ENCODE measurements around the gene CCDC88A. TPM values are rescaled to one million over a fixed set of nuclear protein-coding genes. Genes with fewer than 3 reads are reported as not detected.

Gene CCDC88A
- total RNA-seq, 1 experiment from 2014 or later, result 134 TPM

DNA sequence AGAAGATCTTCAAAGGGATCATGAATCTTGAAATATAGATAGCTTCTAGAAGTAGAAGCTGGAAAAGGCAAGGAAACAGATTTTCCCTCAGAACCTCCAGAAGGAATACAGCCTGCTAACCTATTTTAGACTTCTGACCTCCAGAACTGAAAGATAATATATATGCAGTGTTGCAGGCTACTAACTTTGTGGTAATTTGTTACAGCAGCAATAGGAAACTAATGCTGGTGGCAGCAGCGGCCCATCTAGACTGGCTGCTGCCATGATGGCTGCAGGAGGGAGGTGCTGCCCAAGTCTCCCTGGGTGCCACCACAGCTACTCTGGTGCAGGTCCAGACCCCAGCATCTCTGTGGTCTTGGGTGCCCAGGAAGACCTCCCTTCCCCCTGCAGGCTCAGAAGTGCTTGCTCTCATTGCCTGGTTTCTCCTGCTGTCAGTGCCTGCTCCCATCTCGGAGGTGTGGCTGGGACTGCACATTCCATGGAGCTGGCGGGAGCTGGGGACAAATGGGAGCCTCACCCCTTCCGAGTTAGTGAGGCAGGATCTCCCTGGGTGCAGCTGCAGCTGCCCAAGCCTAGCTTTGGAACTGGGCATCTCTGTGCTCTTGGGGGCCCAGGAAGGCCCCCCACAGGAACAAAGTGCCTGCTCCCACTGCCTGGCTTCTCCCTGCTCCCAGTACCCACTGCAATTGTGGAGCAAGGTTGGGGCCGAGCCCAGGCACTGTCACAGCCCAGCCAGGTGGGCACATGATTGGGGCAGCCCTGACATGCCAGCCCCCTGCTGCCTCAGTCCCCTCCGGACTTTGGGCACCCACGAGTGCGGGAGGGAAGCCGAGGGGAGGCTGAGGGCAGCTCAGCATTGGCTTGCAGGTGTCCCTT is 18.1 kb upstream of the CCDC88A start:
- Histone ChIP-seq H3K4me3 (no peak overlapping the region), H3K36me3 (no peaks in the 10 kb centered on the region), H3K4me1 (no peaks in the 10 kb centered on the region), H3K27ac (no peak overlapping the region), H3K27me3 (no peaks in the 10 kb centered on the region), H3K9me3 (replicated peaks) (0 out of 2 replicates have a peak, but pooled peaks cover 3% of the 10 kb centered on the region)
- DNase-seq, result no peak

DNA sequence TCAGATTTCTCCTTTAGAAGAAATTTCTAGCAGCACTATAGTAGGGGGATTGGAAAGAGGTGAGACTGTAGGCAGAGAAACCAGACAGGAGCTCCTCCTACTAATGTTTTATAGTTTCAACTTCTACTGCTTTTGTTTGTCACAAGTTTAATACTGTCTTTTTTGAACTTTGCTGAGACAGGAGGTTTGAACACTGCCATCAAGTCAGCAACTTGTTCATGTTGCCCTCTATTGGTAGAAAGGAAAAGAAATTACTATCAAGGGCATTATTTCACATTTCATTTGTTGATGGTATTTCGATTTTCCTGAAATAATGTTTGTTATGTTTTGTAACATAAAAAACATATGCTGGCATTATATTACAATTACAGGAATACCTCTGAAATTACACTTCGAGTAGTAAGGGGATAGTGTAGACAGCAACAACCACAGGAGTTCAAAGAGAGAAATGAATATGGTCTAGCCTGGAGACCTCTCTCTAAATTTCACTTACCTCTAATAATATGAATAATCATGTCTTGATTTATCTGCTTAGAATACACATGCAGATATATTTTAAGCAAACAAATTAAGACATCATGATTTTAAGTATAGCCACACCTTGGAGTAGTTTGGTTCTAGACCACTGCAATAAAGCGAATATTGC is 12.4 kb upstream of the CCDC88A start:
- Histone ChIP-seq H3K27me3 (no peaks in the 10 kb centered on the region), H3K27ac (no peak overlapping the region), H3K4me3 (no peak overlapping the region), H3K4me1 (peaks cover 17% of the 10 kb centered on the region), H3K36me3 (no peaks in the 10 kb centered on the region), H3K9me3 (replicated peaks) (no peaks in the 10 kb centered on the region)
- DNase-seq, result peak in 1 of 2 experiments; percentile 47

DNA sequence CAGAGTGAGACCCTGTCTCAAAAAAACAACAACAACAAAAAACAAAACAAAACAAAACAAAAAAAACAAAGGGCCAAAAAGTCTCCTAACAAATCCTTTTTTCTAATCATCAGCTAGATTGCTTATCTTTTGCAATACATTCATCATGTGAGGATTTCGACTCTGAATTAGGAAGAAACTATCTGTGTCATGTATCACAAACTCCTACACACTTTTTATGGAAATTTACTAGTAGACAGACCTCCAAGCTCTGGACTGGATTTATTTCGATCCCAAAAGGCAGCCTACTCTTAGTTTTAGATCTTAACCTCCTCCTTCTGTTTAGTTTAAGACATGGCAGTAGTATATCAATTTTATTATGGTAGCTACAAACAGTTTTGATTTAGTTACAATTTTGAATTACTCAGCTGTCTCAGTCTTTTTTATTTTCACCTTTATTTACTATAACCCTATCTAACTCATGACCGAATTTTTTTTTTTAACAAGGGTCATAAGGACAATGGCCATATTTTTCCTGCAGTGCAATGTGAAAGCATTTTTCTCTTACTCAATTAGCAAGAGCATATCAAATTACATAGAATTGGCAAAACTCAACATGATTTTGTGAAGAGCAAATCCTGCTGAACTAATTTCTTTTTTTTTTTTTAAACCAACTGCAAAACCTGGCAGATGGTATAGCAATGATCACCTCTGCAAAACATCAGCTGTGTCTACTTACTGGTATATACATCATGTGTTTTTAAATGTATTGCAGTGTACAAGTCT is 10.7 kb upstream of the CCDC88A start:
- Histone ChIP-seq H3K27ac (peak overlapping the region; percentile 5; the same call in 1 of the 2 replicates), H3K36me3 (no peaks in the 10 kb centered on the region), H3K4me1 (peaks cover 17% of the 10 kb centered on the region), H3K27me3 (no peaks in the 10 kb centered on the region), H3K4me3 (no peak overlapping the region), H3K9me3 (replicated peaks) (no peaks in the 10 kb centered on the region)
- DNase-seq, result peak in 1 of 2 experiments; percentile 68

DNA sequence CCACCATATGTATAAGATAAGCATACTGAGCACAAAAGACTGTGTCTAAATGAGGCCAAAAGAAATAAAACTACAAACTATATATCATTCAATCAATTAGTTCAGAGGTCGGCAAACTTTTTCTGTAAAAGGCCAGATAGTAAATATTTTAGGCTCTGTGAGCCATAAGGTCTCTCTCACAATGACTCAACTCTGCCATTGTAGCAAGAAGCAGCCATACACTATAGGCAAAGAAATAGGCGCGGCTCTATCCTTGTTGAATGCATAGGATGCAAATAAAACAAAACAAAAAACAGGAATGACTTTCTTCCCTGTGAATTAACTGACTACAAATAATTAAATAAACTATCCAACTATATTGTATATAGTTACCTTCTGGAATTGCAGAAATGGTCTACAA is 8.6 kb upstream of the CCDC88A start:
- no peaks in the 10 kb centered on the region for H3K36me3 ChIP-seq
- H3K27ac ChIP-seq, result no peak overlapping the region
- no peak for DNase-seq
- H3K27me3 ChIP-seq, result no peaks in the 10 kb centered on the region
- peaks cover 17% of the 10 kb centered on the region for H3K4me1 ChIP-seq
- no peaks in the 10 kb centered on the region for H3K9me3 ChIP-seq (replicated peaks)
- no peak overlapping the region for H3K4me3 ChIP-seq

DNA sequence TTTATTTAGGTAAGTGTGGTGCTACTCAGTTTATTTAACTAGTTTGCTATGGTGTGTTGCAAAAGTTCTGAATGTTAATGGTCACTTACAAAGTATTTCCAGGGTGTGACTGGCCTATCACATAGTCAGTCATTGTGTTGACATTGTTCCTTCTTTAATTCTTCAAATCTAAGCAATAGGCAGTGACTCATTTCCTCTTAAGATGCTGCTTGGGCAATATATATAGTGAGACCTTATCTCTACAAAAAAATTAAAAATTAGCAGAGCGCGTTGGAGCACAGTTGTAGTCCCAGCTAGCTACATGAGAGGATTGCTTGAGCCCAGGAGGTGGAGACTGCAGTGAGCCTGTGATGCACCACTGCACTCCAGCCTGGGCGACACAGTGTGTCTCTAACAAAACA is 5.8 kb upstream of the CCDC88A start:
- DNase-seq, result no peak
- H3K4me1 ChIP-seq, result peaks cover 17% of the 10 kb centered on the region
- no peak overlapping the region for H3K27ac ChIP-seq
- H3K9me3 ChIP-seq (replicated peaks), result no peaks in the 10 kb centered on the region
- no peak overlapping the region for H3K4me3 ChIP-seq
- no peaks in the 10 kb centered on the region for H3K36me3 ChIP-seq
- no peaks in the 10 kb centered on the region for H3K27me3 ChIP-seq

GRCh38 chr2:55422876-55423665 is 3.4 kb upstream of the CCDC88A start:
- Histone ChIP-seq H3K4me1 (peaks cover 11% of the 10 kb centered on the region), H3K9me3 (replicated peaks) (no peaks in the 10 kb centered on the region), H3K4me3 (no peak overlapping the region), H3K36me3 (no peaks in the 10 kb centered on the region), H3K27me3 (no peaks in the 10 kb centered on the region), H3K27ac (no peak overlapping the region)
- DNase-seq, result no peak

GRCh38 chr2:55421326-55421725 is 1.7 kb upstream of the CCDC88A start:
- Histone ChIP-seq H3K27me3 (no peaks in the 10 kb centered on the region), H3K9me3 (replicated peaks) (no peaks in the 10 kb centered on the region)
- no peak for DNase-seq

DNA sequence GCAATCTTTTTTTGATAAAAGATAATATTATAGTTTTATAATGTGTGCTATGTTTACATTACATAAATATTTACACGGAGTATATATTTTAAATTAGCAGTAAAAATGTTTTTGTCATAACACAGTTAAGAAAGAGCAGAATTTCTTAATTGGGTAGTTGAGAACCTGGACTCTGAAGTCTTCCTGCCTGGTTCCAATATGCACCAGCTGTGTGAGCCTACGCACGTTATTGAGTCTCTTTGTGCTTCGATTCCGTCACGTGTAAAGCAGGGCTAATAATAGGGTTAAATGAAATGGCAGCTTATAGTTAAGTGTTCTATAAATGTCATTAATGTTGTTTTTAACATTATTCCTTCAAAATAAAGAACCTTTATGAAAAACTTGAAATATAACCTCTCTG is 1.2 kb upstream of the CCDC88A start:
- peak overlapping the region; percentile 90 for H3K4me3 ChIP-seq
- no peaks in the 10 kb centered on the region for H3K27me3 ChIP-seq
- H3K36me3 ChIP-seq, result no peaks in the 10 kb centered on the region
- peaks cover 17% of the 10 kb centered on the region for H3K4me1 ChIP-seq
- no peaks in the 10 kb centered on the region for H3K9me3 ChIP-seq (replicated peaks)
- no peak overlapping the region; the same call in 1 of the 2 replicates for H3K27ac ChIP-seq
- no peak for DNase-seq

More at GRCh38 chr2:55421326-55421725, 1.7 kb upstream of the CCDC88A start:
- Histone ChIP-seq H3K4me3 (no peak overlapping the region), H3K27ac (no peak overlapping the region), H3K36me3 (no peaks in the 10 kb centered on the region), H3K4me1 (peaks cover 17% of the 10 kb centered on the region)

DNA sequence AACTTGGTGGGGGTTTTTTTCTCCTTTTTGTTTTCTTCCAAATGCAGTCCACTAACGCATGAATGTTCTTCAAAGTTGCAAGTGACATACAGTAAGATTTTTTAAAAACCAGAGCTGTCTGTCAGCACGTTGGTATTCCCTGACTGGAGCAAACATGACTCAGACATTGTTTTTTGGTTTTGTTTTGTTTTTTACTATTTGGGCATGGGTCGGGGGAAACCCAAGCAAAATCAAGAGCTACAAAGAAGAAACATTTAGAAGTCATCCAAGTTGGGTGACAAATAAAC is 726 bp upstream of the CCDC88A start:
- Histone ChIP-seq H3K27ac (peak overlapping the region; percentile 54), H3K9me3 (replicated peaks) (no peaks in the 10 kb centered on the region), H3K4me3 (peak overlapping the region; percentile 90), H3K4me1 (peaks cover 17% of the 10 kb centered on the region), H3K36me3 (peaks cover 2% of the 10 kb centered on the region), H3K27me3 (no peaks in the 10 kb centered on the region)
- DNase-seq, result no peak

GRCh38 chr2:55419233-55419678 is 400 bp downstream of the CCDC88A start:
- H3K27ac ChIP-seq, result peak overlapping the region; percentile 75
- H3K4me3 ChIP-seq, result peak overlapping the region; percentile 90
- DNase-seq, result peak in 1 of 2 experiments; percentile 82
- H3K36me3 ChIP-seq, result peaks cover 6% of the 10 kb centered on the region
- H3K4me1 ChIP-seq, result peaks cover 17% of the 10 kb centered on the region
- H3K27me3 ChIP-seq, result no peaks in the 10 kb centered on the region
- no peaks in the 10 kb centered on the region for H3K9me3 ChIP-seq (replicated peaks)

DNA sequence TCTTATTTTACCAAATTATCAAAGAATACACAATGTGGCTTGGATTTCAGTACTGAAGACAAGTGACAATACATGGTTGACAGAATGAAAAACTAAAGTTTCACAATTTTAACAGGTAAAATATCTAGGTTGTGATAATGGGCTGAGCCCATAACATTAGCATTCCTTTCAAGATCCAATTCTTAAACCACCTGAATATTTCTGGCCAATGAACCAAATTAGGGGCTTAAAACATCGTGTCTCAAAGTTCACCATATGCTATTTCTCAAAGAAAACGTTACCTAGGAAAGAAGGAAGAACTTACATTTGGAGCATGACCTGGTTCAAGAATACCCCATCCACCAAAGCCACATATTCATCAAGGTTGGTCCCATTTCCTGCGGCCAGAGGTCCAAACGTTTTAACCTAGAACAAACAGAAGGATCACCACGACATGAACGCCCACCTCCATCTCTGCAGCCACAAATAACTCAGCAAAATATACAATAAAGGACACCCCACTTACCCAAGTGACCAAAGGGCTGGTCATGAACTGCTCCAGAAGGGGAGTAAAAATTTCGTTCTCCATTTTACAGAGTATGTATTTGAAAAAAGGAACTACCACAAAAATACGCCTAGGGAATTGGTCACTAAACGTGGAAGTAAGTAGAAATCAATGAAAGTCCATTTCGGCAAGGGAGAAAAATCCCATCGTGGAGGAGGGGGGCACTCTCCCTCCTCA is 984 bp downstream of the CCDC88A start:
- peak overlapping the region; percentile 75 for H3K27ac ChIP-seq
- no peaks in the 10 kb centered on the region for H3K9me3 ChIP-seq (replicated peaks)
- H3K27me3 ChIP-seq, result no peaks in the 10 kb centered on the region
- peak overlapping the region; percentile 90 for H3K4me3 ChIP-seq
- peaks cover 17% of the 10 kb centered on the region for H3K4me1 ChIP-seq
- H3K36me3 ChIP-seq, result peaks cover 6% of the 10 kb centered on the region
- DNase-seq, result peak in 1 of 2 experiments; percentile 53

GRCh38 chr2:55418072-55418471 is 1.6 kb downstream of the CCDC88A start:
- DNase-seq, result no peak
- H3K27me3 ChIP-seq, result no peaks in the 10 kb centered on the region
- peaks cover 15% of the 10 kb centered on the region for H3K4me1 ChIP-seq
- H3K9me3 ChIP-seq (replicated peaks), result no peaks in the 10 kb centered on the region
- H3K36me3 ChIP-seq, result peaks cover 10% of the 10 kb centered on the region
- H3K4me3 ChIP-seq, result peak overlapping the region; percentile 90
- H3K27ac ChIP-seq, result no peak overlapping the region

- Histone ChIP-seq H3K4me3 (peak overlapping the region; percentile 90), H3K27ac (no peak overlapping the region), H3K36me3 (peaks cover 16% of the 10 kb centered on the region), H3K27me3 (no peaks in the 10 kb centered on the region), H3K4me1 (peaks cover 6% of the 10 kb centered on the region; the same call in 1 of the 2 replicates), H3K9me3 (replicated peaks) (no peaks in the 10 kb centered on the region)
- DNase-seq, result no peak
These were observed 2.7 kb downstream of the CCDC88A start for GRCh38 chr2:55416786-55417568.

Measured in SJCRH30 (cell line).